RWPE1 (cell line): Measurements from ENCODE around the gene FOXE3.

Experiments
- CTCF ChIA-PET: fragments of 350-600 bp; sonication (Branson Sonifier 250); formaldehyde crosslinking; extraction: SDS; loops from one replicate; lab custom pipeline; 2021; lab: Yijun Ruan, JAX
- POLR2A ChIA-PET: fragments of 400-600 bp; formaldehyde crosslinking; extraction: SDS; loops from one replicate; lab custom pipeline; 2020; ENCODE audit warnings: antibody characterized with exemption; ENCODE audit not compliant: low non-redundant PET; lab: Yijun Ruan, JAX
- DNase-seq: peaks from one replicate; pipeline ENCODE4 v3.0.0; 2012; ENCODE audit warnings: low spot score
- H3K27ac ChIP-seq: fragments of 450-650 bp; 2 replicates; pipeline ENCODE4 v1.5.1; 2017
- CTCF ChIP-seq: fragments of 450-650 bp; conservative IDR thresholded peaks from 2 replicates; pipeline ENCODE4 v1.5.1; 2017; ENCODE audit warnings: low read depth, mild to moderate bottlenecking

FOXE3 gene

DNA sequence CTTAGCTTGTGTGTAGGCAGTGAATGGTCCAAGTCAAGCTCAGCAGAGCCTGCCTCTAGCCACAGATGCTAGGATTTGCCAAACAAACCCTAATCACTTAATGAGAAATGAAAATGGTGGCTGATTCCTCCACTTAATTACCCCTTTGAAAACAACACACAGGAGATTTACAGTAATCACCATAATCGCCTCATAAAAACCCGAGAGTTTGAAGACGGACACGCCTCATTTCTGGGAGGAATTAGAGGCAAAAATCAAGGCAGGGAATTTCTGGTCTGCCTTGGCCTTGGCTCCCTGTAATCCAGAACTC lies 16.3 kb upstream of the FOXE3 start:
- no peak for DNase-seq
- POLR2A ChIA-PET: no interaction called here
- CTCF ChIA-PET: no interaction called here
- TF ChIP-seq CTCF: no peak
- no peak overlapping the region for H3K27ac ChIP-seq

DNA sequence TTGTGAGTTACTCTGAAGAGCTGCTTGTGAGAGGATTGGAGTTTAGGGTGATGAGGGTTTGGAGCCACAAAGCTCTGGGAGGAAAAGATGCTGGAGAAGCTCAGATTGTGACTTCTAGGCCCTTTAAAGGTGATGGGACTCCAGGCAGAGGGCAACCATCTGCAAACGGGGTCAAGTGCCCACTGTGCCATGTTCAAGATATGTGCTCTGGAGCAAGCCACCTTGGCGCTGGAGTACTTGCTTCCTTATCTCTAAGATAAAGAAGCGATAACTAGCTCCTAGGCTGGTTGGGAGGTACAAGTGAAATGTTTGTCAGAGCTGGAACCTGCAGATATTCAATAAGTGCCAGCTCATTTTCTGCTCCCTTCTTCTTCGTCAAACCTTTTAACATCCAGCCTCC lies 14.3 kb upstream of the FOXE3 start:
- no peak for TF ChIP-seq CTCF
- no peak for DNase-seq
- H3K27ac ChIP-seq: no peak overlapping the region
- ChIA-PET CTCF (interaction anchor here (0.6 to 0.8 kb wide), 3 partner anchors 9 to 36 kb away, joined by 3 to 4 read pairs (median 3); partner anchors contain the start of gene FOXD2), POLR2A (interaction anchor here (0.6 kb wide), 1 partner anchor 33 kb away, joined by 11 read pairs; no protein-coding TSS in a partner anchor)

GRCh38 chr1:47402591-47402990 lies 13.5 kb upstream of the FOXE3 start:
- CTCF ChIA-PET: interaction anchor here (0.7 kb wide), 1 partner anchor 14 kb away, joined by 4 read pairs; no protein-coding TSS in a partner anchor
- H3K27ac ChIP-seq: no peak overlapping the region
- TF ChIP-seq CTCF: no peak
- POLR2A ChIA-PET: no interaction called here
- no peak for DNase-seq

DNA sequence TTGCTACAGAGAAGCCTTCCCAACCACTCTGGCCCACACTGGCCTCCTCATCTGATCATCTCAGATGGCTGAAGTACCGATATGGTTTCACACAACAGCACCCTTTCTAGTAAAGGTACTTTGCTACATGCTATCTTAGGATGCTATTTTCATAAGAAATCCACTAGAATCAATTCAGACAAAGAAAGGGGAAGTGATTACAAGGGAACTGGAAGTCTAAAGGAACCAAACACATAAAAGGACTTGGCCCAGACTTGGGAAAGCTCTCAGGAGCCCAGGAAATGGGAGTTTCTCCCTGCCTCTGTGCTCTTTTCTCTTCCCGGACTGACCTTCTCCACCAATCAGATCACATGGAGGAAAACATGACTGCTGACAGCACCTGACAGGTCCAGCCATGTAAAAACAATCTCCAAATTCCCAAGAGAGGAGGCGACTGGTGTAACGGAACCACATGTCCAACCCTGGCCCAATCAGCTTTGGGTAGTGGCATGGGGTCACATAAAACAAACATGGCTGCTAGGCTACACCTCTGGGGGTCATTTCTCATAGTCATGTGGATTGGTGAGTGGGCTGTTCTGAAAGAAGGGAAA lies 12.7 kb upstream of the FOXE3 start:
- no peak for DNase-seq
- POLR2A ChIA-PET: no interaction called here
- CTCF ChIA-PET: interaction anchor here (0.7 kb wide), 1 partner anchor 15 kb away, joined by 4 read pairs; no protein-coding TSS in a partner anchor
- H3K27ac ChIP-seq: no peak overlapping the region
- TF ChIP-seq CTCF: no peak

- ChIA-PET CTCF (no interaction called here), POLR2A (no interaction called here)
- DNase-seq: no peak
These were observed 10.4 kb upstream of the FOXE3 start for GRCh38 chr1:47405697-47406096.

DNA sequence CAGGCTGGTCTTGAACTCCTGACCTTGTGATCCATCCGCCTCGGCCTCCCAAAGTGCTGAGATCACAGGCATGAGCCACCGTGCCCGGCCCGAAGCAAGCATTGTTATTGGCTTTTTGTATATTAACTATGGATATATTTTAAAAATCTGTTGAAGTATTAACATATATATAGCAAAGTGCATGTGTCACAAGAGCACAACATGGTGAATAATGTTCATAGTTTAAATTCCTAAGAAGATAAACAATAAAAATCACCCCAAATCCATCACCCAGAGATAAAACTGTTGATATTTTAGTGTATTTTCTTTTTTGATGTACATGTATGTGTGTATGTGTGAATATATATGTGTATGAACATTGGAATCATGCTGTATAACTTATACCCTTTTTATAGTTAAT lies 9.1 kb upstream of the FOXE3 start:
- no peak for DNase-seq
- no peak overlapping the region for H3K27ac ChIP-seq
- ChIA-PET POLR2A (no interaction called here), CTCF (no interaction called here)
- TF ChIP-seq CTCF: no peak

More at GRCh38 chr1:47405697-47406096, 10.4 kb upstream of the FOXE3 start:
- no peak overlapping the region for H3K27ac ChIP-seq
- TF ChIP-seq CTCF: no peak
